Activated CD8-positive, alpha-beta T cell treated with anti-CD3 and anti-CD28 coated beads, Interleukin-2, amount 10 ng/mL, durations not matched to agents 7 days and 5 days (primary cell): ENCODE results near the gene NEDD4. TPM values are rescaled to one million over a fixed set of nuclear protein-coding genes. Genes with fewer than 3 reads are reported as not detected.
"Not testable (repeated sequence)": the region's sequence is repeated elsewhere in the genome, so short reads cannot be mapped to it uniquely, and the experiment has no call there.

Experiments used
- ATAC-seq: fragments of 150-1000 bp; cut with Tn5 transposase; one replicate; pipeline ENCODE4 v1.10.0; 2021; ENCODE audit warnings: moderate library complexity
- CTCF ChIA-PET: fragments of 350-600 bp; sonication (Branson Sonifier 250); formaldehyde crosslinking; loops from one replicate; lab custom pipeline; 2021; ENCODE audit warnings: antibody characterized with exemption; lab: Charles Lee
- POLR2A ChIA-PET: fragments of 350-600 bp; sonication (Branson Sonifier 250); formaldehyde crosslinking; loops from one replicate; lab custom pipeline; 2021; ENCODE audit warnings: antibody characterized with exemption; lab: Charles Lee
- DNase-seq: peaks from one replicate; pipeline ENCODE4 v3.0.0-alpha.2; 2020
- H3K27ac Mint-ChIP-seq: one replicate; pipeline ENCODE4 v1.8.0; 2021; ENCODE audit warnings: mild to moderate bottlenecking, mixed read lengths
- H3K27me3 Mint-ChIP-seq: one replicate; pipeline ENCODE4 v1.8.0; 2021; ENCODE audit warnings: low read depth, mixed read lengths
- H3K36me3 Mint-ChIP-seq: one replicate; pipeline ENCODE4 v1.8.0; 2021; ENCODE audit warnings: low read depth, mixed read lengths
- H3K4me1 Mint-ChIP-seq: one replicate; pipeline ENCODE4 v1.8.0; 2021; ENCODE audit warnings: low read depth, mixed read lengths
- H3K4me3 Mint-ChIP-seq: one replicate; pipeline ENCODE4 v1.8.0; 2021; ENCODE audit warnings: mild to moderate bottlenecking, mixed read lengths
- H3K9me3 Mint-ChIP-seq: one replicate; pipeline ENCODE4 v1.8.0; 2022; ENCODE audit warnings: mixed read lengths; ENCODE audit not compliant: insufficient read depth
- total RNA-seq, 2 experiments: library from RNA; stranded (reverse); gene quantifications; one replicate each; pipeline ENCODE4 v1.2.3, GENCODE V29; 2021

The NEDD4 gene
- total RNA-seq, 2 experiments from 2014 or later: 5.7 to 6.2 TPM

GRCh38 chr15:55785593-55785992 is 207.8 kb downstream of the NEDD4 start:
- H3K4me3 Mint-ChIP-seq, DNase-seq, H3K27me3 Mint-ChIP-seq, H3K36me3 Mint-ChIP-seq, H3K9me3 Mint-ChIP-seq, H3K27ac Mint-ChIP-seq, H3K4me1 Mint-ChIP-seq, POLR2A ChIA-PET, ATAC-seq: not testable (repeated sequence)
- CTCF ChIA-PET: interaction anchor here (1.0 kb wide), 1 partner anchor 18 kb away, joined by 3 read pairs; no protein-coding TSS in a partner anchor

- Mint-ChIP-seq H3K4me1 (no peaks in the 10 kb centered on the region), H3K4me3 (no peak overlapping the region), H3K27me3 (peaks cover 10% of the 10 kb centered on the region), H3K36me3 (no peaks in the 10 kb centered on the region), H3K27ac (no peak overlapping the region), H3K9me3 (no peaks in the 10 kb centered on the region)
- ATAC-seq (no peak), DNase-seq (no peak)
- POLR2A ChIA-PET: no interaction called here
- CTCF ChIA-PET: interaction anchor here (0.7 kb wide), 1 partner anchor 134 kb away, joined by 3 read pairs; no protein-coding TSS in a partner anchor
These were observed 209.1 kb downstream of the NEDD4 start for GRCh38 chr15:55784286-55784685.

- ChIA-PET POLR2A (no interaction called here), CTCF (interaction anchor here (1.2 kb wide), 1 partner anchor 8 kb away, joined by 4 read pairs; no protein-coding TSS in a partner anchor)
- H3K4me1 Mint-ChIP-seq: no peaks in the 10 kb centered on the region
- no peaks in the 10 kb centered on the region for H3K9me3 Mint-ChIP-seq
- H3K27ac Mint-ChIP-seq: no peak overlapping the region
- DNase-seq: no peak
- H3K27me3 Mint-ChIP-seq: peaks cover 11% of the 10 kb centered on the region
- ATAC-seq: no peak
- no peaks in the 10 kb centered on the region for H3K36me3 Mint-ChIP-seq
- H3K4me3 Mint-ChIP-seq: no peak overlapping the region
These were observed 210.5 kb downstream of the NEDD4 start for GRCh38 chr15:55782901-55783300.

GRCh38 chr15:55780292-55780691 is 213.1 kb downstream of the NEDD4 start:
- H3K4me1 Mint-ChIP-seq: no peaks in the 10 kb centered on the region
- H3K4me3 Mint-ChIP-seq: no peak overlapping the region
- no peaks in the 10 kb centered on the region for H3K9me3 Mint-ChIP-seq
- ATAC-seq (no peak), DNase-seq (no peak)
- H3K36me3 Mint-ChIP-seq: no peaks in the 10 kb centered on the region
- ChIA-PET CTCF (no interaction called here), POLR2A (no interaction called here)
- H3K27ac Mint-ChIP-seq: no peak overlapping the region
- H3K27me3 Mint-ChIP-seq: peaks cover 17% of the 10 kb centered on the region

- CTCF ChIA-PET: no interaction called here
- ATAC-seq (no peak), DNase-seq (no peak)
- no peak overlapping the region for H3K27ac Mint-ChIP-seq
- H3K36me3 Mint-ChIP-seq: no peaks in the 10 kb centered on the region
- H3K4me3 Mint-ChIP-seq: no peak overlapping the region
- H3K9me3 Mint-ChIP-seq: no peaks in the 10 kb centered on the region
- POLR2A ChIA-PET: no interaction called here
- H3K27me3 Mint-ChIP-seq: peaks cover 15% of the 10 kb centered on the region
- no peaks in the 10 kb centered on the region for H3K4me1 Mint-ChIP-seq
These were observed 214.5 kb downstream of the NEDD4 start for GRCh38 chr15:55778932-55779331.
